Kidney (tissue), 14 donors: ENCODE results near the gene PLEKHJ1. TPM values are rescaled to one million over a fixed set of nuclear protein-coding genes. Genes with fewer than 3 reads are reported as not detected.

Experiments
- DNase-seq, 5 donors: peaks; one replicate each; pipeline ENCODE4 v3.0.0-alpha.2; 2013 to 2020
- FAIRE-seq: peaks from 2 replicates; lab custom pipeline; 2012; peaks lifted over from hg19 to GRCh38; lab: Jason Lieb, UNC
- H3K27ac ChIP-seq, 2 donors: one replicate each; pipeline ENCODE4 v1.7.0; 2013; ENCODE audit warnings: low read depth in 2 of 2, low read length in 2 of 2, inconsistent platforms in 1 of 2
- H3K27me3 ChIP-seq: one replicate; pipeline ENCODE4 v1.7.1; 2013; ENCODE audit warnings: low read length, inconsistent platforms; ENCODE audit not compliant: control insufficient read depth, insufficient read depth
- H3K36me3 ChIP-seq, 3 donors: one replicate each; pipeline versions ENCODE4 v1.7.0 to v1.7.1; 2013; ENCODE audit warnings: low read length in 3 of 3, control low read depth in 1 of 3, inconsistent platforms in 1 of 3; ENCODE audit not compliant: insufficient read depth in 3 of 3, control insufficient read depth in 2 of 3
- H3K4me1 ChIP-seq, 3 donors: one replicate each; pipeline versions ENCODE4 v1.7.0 to v1.7.1; 2013; ENCODE audit warnings: low read length in 3 of 3, inconsistent platforms in 1 of 3, low read depth in 1 of 3; ENCODE audit not compliant: control insufficient read depth in 2 of 3, insufficient read depth in 2 of 3
- H3K4me3 ChIP-seq, 3 donors: one replicate each; pipeline versions ENCODE4 v1.7.0 to v1.8.1; 2013; ENCODE audit warnings: low read length in 3 of 3, control low read depth in 1 of 3, inconsistent platforms in 1 of 3
- H3K9ac ChIP-seq, 3 donors: one replicate each; pipeline versions ENCODE4 v1.7.0 to v1.7.1; 2013; ENCODE audit warnings: low read length in 3 of 3, control low read depth in 1 of 3, inconsistent platforms in 1 of 3
- H3K9me3 ChIP-seq, 3 donors: one replicate each; pipeline versions ENCODE4 v1.7.0 to v1.7.1; 2013; ENCODE audit warnings: low read length in 3 of 3, control low read depth in 1 of 3, inconsistent platforms in 1 of 3; ENCODE audit not compliant: control insufficient read depth in 2 of 3, insufficient read depth in 1 of 3
- intact Hi-C: fragments of 100-400 bp; cut with DNase I; formaldehyde crosslinking; loops from one replicate; pipeline ENCODE4 v1.11.1; 2022
- polyA plus RNA-seq: library from polyadenylated mRNA; stranded (reverse); fragments of 350-450 nt; fragmentation: Illumina TruSeq; extraction: RNeasy Lipid Tissue Mini Kit (QIAGEN cat#74804); gene quantifications from one replicate; pipeline ENCODE4 v1.2.3, GENCODE V29; 2014; ENCODE audit warnings: low read depth, low replicate concordance; ENCODE audit not compliant: insufficient read depth
- total RNA-seq: library from RNA; stranded (reverse); fragmentation: NEBNext Ultra II Directional; extraction: Animal tissue kit (Norgen Biotek cat#: 25700); gene quantifications from one replicate; pipeline ENCODE4 v1.2.1, GENCODE V29; 2021
- TF ChIP-seq, protein P1 (sequence below): IDR thresholded peaks from 3 replicates; pipeline ENCODE4 v1.5.1; 2012; ENCODE audit warnings: mild to moderate bottlenecking, moderate library complexity, borderline replicate concordance; ENCODE audit not compliant: insufficient read depth; ENCODE audit errors: extremely low read depth
- donor health status: control.
- donor health status: control.
- donor health status: control.
- donor health status: control.
- donor health status: control.
- donor health status: DM: yes; HTN: yes; CAD: no.
- donor health status: Normal renal cell carcinoma (clear cell type).

PLEKHJ1 gene
- total and polyA plus RNA-seq, 2 donors from 2014 or later = 59.7 to 156 TPM

DNA sequence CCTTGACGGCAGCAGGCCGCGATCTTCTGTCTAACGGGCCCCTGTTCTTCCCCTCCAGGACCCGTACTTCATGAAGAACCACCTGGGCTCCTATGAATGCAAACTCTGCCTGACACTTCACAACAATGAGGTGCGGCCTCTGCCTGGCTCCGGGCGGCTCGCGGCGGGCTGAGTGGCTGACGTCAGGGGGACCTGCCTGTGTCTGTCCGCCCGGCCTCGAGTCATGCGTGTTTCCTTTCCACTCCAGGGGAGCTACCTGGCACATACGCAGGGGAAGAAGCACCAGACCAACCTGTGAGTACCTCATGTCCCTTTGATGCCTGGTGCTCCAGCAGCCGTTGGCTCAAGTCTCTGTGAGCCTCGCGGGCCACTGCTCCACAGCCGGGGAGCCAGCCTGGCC lies 8.4 kb upstream of the PLEKHJ1 start:
- TF ChIP-seq, protein P1, sequence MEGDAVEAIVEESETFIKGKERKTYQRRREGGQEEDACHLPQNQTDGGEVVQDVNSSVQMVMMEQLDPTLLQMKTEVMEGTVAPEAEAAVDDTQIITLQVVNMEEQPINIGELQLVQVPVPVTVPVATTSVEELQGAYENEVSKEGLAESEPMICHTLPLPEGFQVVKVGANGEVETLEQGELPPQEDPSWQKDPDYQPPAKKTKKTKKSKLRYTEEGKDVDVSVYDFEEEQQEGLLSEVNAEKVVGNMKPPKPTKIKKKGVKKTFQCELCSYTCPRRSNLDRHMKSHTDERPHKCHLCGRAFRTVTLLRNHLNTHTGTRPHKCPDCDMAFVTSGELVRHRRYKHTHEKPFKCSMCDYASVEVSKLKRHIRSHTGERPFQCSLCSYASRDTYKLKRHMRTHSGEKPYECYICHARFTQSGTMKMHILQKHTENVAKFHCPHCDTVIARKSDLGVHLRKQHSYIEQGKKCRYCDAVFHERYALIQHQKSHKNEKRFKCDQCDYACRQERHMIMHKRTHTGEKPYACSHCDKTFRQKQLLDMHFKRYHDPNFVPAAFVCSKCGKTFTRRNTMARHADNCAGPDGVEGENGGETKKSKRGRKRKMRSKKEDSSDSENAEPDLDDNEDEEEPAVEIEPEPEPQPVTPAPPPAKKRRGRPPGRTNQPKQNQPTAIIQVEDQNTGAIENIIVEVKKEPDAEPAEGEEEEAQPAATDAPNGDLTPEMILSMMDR = no peak
- FAIRE-seq (no peak), DNase-seq (peak in 1 of 5 donors; percentile 54)
- H3K36me3 ChIP-seq = peaks cover 0 to 40% (median 10%) of the 10 kb centered on the region in 3 donors
- intact Hi-C loops = no loop called here
- H3K9me3 ChIP-seq = no peaks in the 10 kb centered on the region
- H3K4me1 ChIP-seq = peaks cover 0 to 28% (median 26%) of the 10 kb centered on the region in 3 donors
- peak overlapping the region in 1 of 3 donors; percentile 26 for H3K9ac ChIP-seq
- no peak overlapping the region for H3K4me3 ChIP-seq
- no peak overlapping the region for H3K27ac ChIP-seq
- no peaks in the 10 kb centered on the region for H3K27me3 ChIP-seq

DNA sequence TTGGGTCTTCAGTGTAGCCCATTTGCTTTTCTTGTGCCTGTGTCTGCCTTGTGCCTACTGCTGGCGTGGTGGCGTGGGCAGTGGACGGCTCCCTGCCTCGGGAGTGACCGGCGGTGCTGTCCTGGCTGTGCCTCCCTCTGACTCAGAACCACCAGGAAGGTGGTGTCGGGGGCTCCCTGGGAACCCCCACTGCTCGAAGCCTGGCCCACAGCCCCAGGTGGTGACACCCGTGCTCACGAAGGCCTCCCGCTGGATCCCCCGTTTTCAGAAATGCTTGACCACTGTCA lies 7.9 kb upstream of the PLEKHJ1 start:
- H3K36me3 ChIP-seq = peaks cover 0 to 40% (median 10%) of the 10 kb centered on the region in 3 donors
- peaks cover 0 to 28% (median 28%) of the 10 kb centered on the region in 3 donors for H3K4me1 ChIP-seq
- TF ChIP-seq, protein P1 = no peak
- H3K9me3 ChIP-seq = no peaks in the 10 kb centered on the region
- intact Hi-C loops = no loop called here
- H3K27ac ChIP-seq = no peak overlapping the region
- no peaks in the 10 kb centered on the region for H3K27me3 ChIP-seq
- DNase-seq (peak in 1 of 5 donors; percentile 65), FAIRE-seq (no peak)
- H3K9ac ChIP-seq = peak overlapping the region in 1 of 3 donors; percentile 26
- H3K4me3 ChIP-seq = no peak overlapping the region

DNA sequence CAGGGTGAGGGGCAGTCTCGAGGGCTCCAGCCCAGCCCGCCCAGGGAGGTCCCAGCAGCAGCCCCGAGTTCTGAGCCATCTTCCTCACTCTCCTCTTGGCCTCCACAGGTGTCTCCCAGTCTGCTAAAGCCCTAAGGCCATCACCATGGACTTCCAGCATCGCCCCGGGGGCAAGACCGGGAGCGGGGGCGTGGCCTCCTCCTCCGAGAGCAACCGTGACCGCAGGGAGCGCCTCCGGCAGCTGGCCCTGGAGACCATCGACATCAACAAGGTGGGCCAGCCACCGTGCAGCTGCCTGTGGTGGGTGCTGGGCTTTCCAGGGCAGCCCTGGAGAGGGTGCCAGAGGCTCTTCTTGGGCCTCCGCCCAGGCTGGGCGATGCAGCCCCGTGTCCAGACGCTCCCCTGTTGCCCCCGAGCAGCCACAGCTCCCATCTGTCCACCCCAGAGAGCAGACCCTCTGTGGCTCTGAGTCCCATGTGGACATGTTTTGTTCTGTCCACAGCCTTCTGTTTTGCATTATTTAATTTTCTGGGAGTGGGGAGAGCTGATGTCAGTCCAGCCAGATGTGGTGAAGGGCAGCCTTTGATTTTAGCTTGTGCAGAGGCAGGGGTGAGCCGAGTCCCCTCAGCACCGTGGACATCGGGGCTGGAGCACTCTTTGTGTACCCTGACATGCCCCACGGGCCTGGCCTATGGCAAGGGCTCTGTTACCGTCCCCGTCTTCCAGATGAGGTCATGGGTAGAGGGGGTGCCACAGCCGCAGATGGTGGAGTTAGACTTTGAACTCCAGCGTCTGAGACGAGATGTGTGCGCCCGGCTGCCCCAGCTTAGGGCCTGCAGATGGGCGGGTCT lies 7.4 kb upstream of the PLEKHJ1 start:
- TF ChIP-seq, protein P1 = no peak
- Histone ChIP-seq H3K27me3 (no peaks in the 10 kb centered on the region), H3K27ac (peak overlapping the region; percentile 15 to 43), H3K9me3 (no peaks in the 10 kb centered on the region), H3K36me3 (peaks cover 0 to 40% (median 10%) of the 10 kb centered on the region in 3 donors), H3K4me1 (peaks cover 0 to 32% (median 28%) of the 10 kb centered on the region in 3 donors), H3K9ac (no peak overlapping the region), H3K4me3 (no peak overlapping the region)
- FAIRE-seq = no peak
- intact Hi-C loops = no loop called here
- DNase-seq = peak in 2 of 5 donors; percentile 58 to 68
